SK-N-SH treated with all-trans-retinoic acid at 6 μM for 48 hours (cell line): Measurements from ENCODE around the gene GCN1.

ENCODE experiments used
- ESRRG ChIP-seq: fragments of 250-450 bp; sonication (Bioruptor Pico); IDR thresholded peaks from 2 replicates; pipeline ENCODE4 v1.6.1; 2021; ENCODE audit warnings: mild to moderate bottlenecking
- ISL1 ChIP-seq: fragments of 250-450 bp; sonication (Bioruptor Pico); IDR thresholded peaks from 2 replicates; pipeline ENCODE4 v2.1.2; 2022; ENCODE audit warnings: mild to moderate bottlenecking, moderate library complexity
- RARB ChIP-seq: fragments of 250-450 bp; sonication (Bioruptor Pico); IDR thresholded peaks from 2 replicates; pipeline ENCODE4 v1.8.0; 2021; ENCODE audit warnings: mild to moderate bottlenecking, moderate library complexity
- ZFP3 ChIP-seq: fragments of 250-450 bp; sonication (Bioruptor Pico); IDR thresholded peaks from 2 replicates; pipeline ENCODE4 v1.5.0; 2020; ENCODE audit warnings: mild to moderate bottlenecking, moderate library complexity
- TF ChIP-seq, protein P1 (sequence below): fragments of 250-450 bp; sonication (Bioruptor Pico); IDR thresholded peaks from 2 replicates; pipeline ENCODE4 v1.8.0; 2020; ENCODE audit warnings: mild to moderate bottlenecking, moderate library complexity, borderline replicate concordance

DNA sequence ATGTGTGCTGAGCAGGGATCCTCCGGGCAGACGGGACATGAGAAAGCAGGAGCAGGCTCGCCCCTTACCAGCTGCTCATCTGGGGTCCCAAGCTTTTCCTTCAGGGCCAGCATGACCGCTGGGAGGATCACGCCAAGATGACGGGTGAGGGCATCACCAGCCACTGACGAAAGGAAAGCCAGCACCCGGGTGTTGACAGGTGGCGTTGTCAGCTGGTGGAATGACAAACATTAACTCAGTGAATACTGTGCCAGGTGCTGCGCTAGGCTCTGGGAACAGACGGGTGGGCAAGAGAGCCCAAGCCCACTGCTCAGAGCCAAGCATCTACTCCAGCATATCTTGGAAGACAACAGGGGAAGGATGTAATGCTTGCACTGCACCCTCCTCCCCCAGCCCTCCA lies 56.7 kb downstream of the GCN1 start:
- TF ChIP-seq ISL1 (CRISPR knock-in tag) (no peak), ZFP3 (CRISPR knock-in tag) (no peak), RARB (no peak), ESRRG (CRISPR knock-in tag) (no peak)
- TF ChIP-seq, protein P1, sequence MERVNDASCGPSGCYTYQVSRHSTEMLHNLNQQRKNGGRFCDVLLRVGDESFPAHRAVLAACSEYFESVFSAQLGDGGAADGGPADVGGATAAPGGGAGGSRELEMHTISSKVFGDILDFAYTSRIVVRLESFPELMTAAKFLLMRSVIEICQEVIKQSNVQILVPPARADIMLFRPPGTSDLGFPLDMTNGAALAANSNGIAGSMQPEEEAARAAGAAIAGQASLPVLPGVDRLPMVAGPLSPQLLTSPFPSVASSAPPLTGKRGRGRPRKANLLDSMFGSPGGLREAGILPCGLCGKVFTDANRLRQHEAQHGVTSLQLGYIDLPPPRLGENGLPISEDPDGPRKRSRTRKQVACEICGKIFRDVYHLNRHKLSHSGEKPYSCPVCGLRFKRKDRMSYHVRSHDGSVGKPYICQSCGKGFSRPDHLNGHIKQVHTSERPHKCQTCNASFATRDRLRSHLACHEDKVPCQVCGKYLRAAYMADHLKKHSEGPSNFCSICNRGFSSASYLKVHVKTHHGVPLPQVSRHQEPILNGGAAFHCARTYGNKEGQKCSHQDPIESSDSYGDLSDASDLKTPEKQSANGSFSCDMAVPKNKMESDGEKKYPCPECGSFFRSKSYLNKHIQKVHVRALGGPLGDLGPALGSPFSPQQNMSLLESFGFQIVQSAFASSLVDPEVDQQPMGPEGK (CRISPR knock-in tag), result no peak
